HG03039 (cell line): ENCODE measurements around the gene MLNR.

Experiments used
- ATAC-seq: cut with Tn5 transposase; IDR thresholded peaks from one replicate; pipeline ENCODE4 v1.9.1; 2021; ENCODE audit warnings: mild to moderate bottlenecking, moderate library complexity; ENCODE audit not compliant: unreplicated experiment

The MLNR gene, protein sequence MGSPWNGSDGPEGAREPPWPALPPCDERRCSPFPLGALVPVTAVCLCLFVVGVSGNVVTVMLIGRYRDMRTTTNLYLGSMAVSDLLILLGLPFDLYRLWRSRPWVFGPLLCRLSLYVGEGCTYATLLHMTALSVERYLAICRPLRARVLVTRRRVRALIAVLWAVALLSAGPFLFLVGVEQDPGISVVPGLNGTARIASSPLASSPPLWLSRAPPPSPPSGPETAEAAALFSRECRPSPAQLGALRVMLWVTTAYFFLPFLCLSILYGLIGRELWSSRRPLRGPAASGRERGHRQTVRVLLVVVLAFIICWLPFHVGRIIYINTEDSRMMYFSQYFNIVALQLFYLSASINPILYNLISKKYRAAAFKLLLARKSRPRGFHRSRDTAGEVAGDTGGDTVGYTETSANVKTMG

DNA sequence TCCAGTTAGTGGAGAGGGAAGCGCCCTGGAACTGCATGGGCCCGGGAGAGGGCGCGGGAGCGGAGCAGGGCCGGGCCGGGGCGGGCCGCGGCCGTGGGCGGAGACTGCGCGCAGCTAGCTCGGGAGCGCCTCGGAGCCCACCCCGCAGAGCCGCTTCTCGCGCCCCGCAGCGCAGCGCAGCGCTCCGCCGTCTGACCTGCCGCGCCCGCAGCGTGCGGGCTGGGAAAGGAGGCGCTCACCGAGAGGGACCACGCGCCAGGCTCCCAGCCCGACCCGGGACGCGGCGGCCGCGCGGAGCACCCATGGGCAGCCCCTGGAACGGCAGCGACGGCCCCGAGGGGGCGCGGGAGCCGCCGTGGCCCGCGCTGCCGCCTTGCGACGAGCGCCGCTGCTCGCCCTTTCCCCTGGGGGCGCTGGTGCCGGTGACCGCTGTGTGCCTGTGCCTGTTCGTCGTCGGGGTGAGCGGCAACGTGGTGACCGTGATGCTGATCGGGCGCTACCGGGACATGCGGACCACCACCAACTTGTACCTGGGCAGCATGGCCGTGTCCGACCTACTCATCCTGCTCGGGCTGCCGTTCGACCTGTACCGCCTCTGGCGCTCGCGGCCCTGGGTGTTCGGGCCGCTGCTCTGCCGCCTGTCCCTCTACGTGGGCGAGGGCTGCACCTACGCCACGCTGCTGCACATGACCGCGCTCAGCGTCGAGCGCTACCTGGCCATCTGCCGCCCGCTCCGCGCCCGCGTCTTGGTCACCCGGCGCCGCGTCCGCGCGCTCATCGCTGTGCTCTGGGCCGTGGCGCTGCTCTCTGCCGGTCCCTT lies at the start of gene MLNR:
Gene MLNR (plus strand): TSS at position 303 of the 820 bp plus-strand sequence. CDS start 0 bp downstream, at position 303.
- no peak for ATAC-seq

GRCh38 chr13:49171359-49171758 lies 48.8 kb upstream of the MLNR start:
- no peak for ATAC-seq

- ATAC-seq, result no peak
These were observed 36.3 kb upstream of the MLNR start for GRCh38 chr13:49183672-49184325.

DNA sequence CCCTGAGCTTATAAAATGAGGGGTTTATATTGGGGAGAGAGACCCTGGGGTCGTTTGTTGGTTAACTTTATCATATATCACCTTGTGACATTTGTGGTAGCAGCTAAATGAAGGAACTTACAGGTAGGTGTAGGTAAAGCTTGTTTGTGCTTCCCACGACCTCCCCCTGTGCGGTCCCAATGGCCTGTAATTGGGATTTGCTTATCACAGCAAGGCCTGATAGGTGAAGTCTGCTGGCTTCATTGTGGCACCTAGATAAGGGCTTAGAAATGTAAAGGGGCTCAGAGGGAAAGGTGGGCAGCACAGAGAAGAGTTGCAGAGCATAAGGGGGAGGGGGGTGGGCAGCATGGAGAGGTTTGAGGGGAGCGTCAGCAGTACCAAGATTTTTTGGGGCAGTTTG lies 35.5 kb upstream of the MLNR start:
- ATAC-seq, result no peak

- peak; percentile 45 for ATAC-seq
These were observed 34.9 kb upstream of the MLNR start for GRCh38 chr13:49185264-49185663.

GRCh38 chr13:49190901-49191300 lies 29.2 kb upstream of the MLNR start:
- ATAC-seq, result no peak

- ATAC-seq, result no peak
These were observed 13.5 kb upstream of the MLNR start for GRCh38 chr13:49206641-49207040.

DNA sequence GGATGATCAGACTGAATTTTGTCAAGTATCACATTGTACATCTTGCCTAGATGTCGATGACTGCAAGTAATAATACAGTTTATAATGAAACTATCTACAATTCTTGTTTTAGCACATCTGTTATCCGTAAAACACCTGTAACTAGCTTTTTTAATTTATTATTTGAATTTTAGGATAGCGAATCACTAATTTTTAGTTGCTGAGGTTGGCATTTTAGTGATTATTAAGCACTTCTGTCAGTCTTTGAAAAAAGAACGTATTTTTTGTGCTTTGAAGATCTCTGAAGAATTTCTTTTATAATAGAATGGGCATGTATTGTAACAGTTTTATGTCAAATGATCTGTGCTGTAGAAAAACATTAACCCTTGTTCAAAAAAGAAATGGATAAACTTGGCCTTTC lies 11.5 kb upstream of the MLNR start:
- no peak for ATAC-seq

- no peak for ATAC-seq
These were observed 10.0 kb upstream of the MLNR start for GRCh38 chr13:49210114-49210513.

GRCh38 chr13:49210669-49211068 lies 9.5 kb upstream of the MLNR start:
- ATAC-seq, result no peak

GRCh38 chr13:49213539-49213938 lies 6.6 kb upstream of the MLNR start:
- no peak for ATAC-seq

DNA sequence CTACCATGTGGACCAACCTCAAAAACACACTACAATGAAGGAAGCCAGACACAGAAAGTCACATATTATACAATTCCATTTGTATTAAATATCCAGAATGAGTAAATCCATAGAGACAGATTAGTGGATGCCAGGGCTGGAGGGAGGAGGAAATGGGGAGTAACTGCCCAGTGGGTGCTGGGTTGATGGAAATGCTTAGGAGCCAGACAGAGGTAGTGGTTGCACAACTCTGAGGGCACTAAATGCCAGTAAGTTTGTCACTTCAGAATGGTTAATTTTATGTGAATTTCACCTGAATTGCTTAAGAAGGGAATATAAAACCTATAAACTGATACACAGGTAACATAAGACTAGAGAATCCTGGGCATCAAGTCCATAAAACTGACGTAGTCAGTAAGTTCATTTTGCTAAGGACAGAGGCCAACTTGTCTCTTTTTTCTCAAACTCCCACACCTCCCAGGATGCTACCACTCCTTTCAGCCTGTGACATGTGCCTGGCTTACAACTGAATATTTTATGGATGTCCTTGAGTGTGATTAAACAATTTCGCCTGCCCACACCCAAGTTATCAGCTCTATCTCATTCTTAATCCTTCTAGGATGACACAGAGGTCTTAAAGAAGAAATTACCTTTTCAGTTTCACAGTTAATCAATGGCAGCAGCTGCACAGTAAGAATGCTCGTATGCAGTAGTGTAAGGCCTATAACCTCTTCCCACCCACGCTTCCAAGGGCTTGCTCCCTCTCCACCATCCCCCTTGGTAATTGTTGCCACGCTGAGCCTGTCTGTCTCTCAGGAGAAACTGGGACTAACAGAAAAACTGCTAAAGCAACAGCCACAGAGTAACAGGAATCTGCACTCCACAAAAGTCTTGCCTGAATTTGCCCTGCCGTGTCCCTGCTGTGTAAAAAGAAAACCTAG lies 5.9 kb upstream of the MLNR start:
- ATAC-seq, result no peak

DNA sequence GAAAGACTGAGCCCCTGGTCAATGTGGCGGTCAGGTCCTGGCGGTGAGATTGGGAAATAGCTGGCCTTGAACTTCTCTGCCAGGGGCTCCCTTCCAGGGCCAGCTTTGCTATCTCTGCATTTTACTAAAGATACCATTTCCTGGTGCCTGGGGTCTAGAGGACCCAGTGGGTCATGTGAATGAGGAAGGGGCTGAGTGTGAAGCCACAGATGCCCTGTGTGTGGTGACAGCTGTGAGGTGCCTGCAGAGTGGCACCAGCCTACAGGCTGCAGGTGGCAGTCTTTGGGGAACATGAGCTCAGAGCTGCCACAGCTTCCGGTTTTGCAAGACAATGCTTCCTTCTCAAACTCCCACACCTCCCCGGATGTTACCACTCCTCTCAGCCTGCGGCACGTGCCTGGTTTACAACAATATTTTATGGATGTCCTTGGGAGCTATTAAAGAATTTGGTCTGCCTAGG lies 5.2 kb upstream of the MLNR start:
- ATAC-seq, result no peak

DNA sequence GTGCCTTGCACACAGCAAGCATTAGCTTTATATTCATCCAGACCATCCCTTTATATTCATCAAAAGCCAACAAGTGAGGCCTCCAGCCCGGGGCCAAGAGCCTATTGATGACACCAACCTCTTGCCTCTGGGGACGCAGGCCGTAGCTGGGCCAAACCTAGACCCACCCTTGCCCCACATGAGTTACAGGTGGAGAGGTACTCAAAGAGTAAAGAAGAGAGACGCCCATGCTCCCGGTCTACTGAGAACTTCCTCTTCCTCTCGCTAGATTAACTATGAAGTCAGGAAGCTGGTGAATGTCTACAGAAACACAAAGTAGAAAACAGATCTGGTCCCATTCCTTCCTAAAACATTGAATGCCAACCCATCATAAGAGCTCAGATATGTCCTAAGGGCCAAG lies 3.8 kb upstream of the MLNR start:
- ATAC-seq, result no peak

DNA sequence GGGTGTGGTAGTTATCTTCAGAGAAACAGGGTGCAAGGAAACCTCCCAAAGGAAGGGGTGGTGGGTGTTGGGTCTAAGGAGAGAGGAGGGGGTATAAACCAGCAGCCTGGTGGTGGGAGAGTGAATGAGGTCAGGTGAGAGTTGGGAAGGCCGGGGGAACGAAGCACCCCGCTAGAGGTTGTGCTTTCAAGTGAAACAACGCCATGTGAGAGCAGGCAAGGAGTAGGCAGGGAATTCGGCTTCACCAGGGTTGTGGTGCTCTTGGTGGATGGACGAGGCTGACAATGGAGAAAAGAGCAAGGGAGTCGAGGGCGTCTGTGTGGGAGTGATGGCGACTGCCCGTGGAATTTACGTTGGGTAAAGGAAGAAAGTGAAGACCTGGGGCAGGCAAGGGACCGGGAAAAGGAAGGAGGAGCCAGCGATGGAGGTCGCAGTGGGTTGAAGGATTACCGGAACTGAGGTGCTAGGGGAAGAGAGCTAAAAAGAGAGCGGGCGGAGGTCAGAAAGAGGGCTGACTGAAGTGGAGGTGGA lies 2.1 kb upstream of the MLNR start:
- ATAC-seq, result no peak

DNA sequence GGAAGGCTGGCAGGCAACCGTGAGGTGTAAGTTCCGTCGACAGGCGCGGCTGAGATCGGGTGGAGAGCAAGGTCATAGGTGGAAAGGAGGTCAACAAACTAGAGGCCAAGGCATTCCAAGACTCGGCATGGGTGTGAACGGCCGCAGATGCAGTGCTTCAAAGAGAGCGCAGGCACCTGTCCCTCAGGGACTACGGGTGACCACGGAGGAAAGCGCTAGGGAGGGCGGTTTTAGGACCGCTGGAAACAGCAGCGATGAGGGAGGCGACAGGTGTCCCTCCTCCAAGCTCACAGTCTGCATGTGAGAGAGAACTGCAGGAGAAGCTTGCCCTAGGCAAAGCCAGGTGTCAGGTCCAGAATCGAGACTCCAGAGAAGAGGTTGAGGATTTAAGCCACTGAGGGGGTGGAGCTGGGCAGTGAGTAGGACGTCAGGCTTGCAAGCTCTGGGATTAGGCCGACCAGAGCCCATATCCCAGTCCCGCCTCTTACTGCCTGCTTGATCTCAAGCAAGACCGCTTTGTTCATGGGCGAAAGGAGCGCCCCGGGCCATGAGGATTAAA lies 1.6 kb upstream of the MLNR start:
- ATAC-seq, result no peak

DNA sequence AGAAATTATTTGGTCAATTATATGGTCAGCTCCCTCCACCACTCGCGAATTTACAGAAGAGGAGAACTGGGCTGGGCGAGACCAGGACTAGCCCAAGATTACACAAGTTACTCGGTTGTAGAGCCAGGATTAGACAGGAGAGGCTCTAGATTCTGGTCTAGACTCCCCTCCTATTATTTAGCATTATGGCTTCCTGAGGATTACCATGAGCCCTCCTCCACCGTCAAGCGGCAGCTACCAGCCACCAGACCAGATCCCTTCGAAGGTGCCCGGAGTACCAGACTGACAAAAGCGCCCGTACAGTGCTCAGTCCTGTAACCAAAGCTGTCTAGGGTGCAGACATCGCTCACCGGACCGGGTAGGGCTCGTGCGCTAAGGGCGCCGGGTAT lies 497 bp upstream of the MLNR start:
- ATAC-seq, result no peak

DNA sequence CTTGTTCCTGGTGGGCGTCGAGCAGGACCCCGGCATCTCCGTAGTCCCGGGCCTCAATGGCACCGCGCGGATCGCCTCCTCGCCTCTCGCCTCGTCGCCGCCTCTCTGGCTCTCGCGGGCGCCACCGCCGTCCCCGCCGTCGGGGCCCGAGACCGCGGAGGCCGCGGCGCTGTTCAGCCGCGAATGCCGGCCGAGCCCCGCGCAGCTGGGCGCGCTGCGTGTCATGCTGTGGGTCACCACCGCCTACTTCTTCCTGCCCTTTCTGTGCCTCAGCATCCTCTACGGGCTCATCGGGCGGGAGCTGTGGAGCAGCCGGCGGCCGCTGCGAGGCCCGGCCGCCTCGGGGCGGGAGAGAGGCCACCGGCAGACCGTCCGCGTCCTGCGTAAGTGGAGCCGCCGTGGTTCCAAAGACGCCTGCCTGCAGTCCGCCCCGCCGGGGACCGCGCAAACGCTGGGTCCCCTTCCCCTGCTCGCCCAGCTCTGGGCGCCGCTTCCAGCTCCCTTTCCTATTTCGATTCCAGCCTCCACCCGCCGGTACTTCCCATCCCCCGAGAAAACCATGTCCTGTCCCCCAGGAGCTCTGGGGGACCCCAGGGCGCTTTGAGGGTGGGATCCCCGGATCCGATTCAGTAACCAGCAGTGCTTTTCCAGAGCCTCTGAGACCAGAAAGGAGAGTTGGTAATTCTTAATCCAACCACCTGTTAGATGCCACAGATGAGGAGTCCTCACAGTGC lies 885 bp downstream of the MLNR start:
- no peak for ATAC-seq

- no peak for ATAC-seq
These were observed 1.4 kb downstream of the MLNR start for GRCh38 chr13:49221590-49221965.
